HUDEP-2 (cell line): ENCODE results near the gene SUPT20H.
A peak's percentile ranks its signal among the peaks of the same experiment; 100 is the strongest.
"Not testable (repeated sequence)": the region's sequence is repeated elsewhere in the genome, so short reads cannot be mapped to it uniquely, and the experiment has no call there.

Source experiments
- DNase-seq, 76 experiments: peaks; one replicate each; lab custom pipeline; 2025; ENCODE audit not compliant: unreplicated experiment in 76 of 76; lab: John Stamatoyannopoulos, UW

The SUPT20H gene

DNA sequence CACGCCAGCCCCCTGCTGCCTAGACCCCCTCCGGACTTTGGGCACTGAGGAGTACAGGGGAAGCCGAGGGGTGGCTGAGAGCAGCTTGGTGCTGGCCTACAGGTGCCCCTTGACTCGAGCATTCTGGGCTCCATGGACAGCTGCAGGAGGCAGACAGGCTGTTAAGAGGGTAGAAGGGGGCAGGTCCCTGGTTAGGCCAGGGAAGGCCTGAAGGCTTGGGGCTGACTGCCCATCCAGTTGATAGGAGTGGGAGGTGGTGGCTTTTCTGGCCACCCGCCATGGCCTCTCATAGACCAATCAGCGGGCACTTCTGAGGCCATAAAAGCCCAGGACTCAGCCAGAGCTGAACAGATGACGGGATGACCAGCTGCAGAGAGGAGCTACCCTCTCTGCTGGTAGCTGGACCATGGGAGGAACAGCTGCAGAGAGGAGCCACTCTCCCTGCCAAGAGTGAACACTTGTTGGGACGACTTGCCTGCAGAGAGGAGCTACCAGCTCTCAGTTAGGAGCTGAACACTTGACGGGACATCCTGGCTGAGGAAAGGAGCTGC lies 10.7 kb upstream of the SUPT20H start:
- no peak for DNase-seq

GRCh38 chr13:37069597-37070103 lies 10.2 kb upstream of the SUPT20H start:
- DNase-seq: no peak

- DNase-seq: peak in 1 of 76 experiments; percentile 12
Measured at GRCh38 chr13:37068962-37069361, 9.5 kb upstream of the SUPT20H start.

- no peak for DNase-seq
Measured at GRCh38 chr13:37067874-37068273, 8.4 kb upstream of the SUPT20H start.

DNA sequence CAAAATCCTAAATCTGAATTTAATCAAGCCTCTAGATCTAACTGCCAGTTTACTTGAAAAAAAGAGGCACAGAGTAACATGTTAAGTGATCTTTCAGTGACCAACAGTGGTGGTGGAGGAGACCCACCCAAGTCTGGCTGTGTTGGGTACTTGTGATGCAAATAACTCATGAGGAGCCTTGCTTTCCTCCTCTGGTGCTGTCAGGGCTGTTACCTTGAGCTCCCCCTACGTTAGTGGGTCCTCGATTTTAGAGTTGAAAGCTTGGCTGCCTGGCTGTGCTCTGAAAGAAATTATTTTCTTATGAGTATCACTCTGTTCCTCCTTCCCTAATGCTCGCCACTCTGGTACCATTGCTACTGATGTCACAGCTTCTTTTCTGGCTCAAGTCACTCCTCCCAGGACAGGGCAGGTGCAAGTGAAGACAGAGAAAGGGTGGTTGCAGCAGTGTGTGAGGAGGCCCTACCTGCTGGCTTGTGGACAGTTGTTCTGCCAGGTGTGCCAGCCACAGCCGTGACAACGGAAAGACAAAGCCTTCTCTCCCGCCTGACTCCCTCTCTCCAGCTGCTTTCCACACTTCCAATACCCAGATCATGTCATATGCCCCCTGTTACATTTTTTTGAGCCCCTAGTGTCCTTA lies 6.5 kb upstream of the SUPT20H start:
- no peak for DNase-seq

- no peak for DNase-seq
Measured at GRCh38 chr13:37059848-37060192, 332 bp upstream of the SUPT20H start.

DNA sequence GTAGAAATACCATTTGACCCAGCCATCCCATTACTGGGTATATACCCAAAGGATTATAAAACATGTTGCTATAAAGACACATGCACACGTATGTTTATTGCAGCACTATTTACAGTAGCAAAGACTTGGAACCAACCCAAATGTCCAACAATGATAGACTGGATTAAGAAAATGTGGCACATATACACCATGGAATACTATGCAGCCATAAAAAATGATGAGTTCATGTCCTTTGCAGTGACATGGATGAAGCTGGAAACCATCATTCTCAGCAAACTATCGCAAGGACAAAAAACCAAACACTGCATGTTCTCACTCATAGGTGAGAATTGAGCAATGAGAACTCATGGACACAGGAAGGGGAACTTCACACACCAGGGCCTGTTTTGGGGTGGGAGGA lies 3.3 kb downstream of the SUPT20H start:
- not testable (repeated sequence) for DNase-seq

DNA sequence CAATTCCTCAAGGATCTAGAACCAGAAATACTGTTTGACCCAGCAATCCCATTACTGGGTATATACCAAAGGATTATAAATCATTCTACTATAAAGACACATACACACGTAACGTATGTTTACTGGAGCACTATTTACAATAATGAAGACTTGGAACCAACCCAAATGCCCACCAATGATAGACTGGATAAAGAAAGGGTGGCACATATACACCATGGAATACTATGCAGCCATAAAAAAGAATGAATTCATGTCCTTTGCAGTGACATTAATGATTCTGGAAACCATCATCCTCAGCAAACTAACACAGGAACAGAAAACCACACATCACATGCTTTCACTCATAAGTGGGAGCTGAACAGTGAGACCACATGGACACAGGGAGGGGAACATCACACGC lies 6.4 kb downstream of the SUPT20H start:
- not testable (repeated sequence) for DNase-seq

DNA sequence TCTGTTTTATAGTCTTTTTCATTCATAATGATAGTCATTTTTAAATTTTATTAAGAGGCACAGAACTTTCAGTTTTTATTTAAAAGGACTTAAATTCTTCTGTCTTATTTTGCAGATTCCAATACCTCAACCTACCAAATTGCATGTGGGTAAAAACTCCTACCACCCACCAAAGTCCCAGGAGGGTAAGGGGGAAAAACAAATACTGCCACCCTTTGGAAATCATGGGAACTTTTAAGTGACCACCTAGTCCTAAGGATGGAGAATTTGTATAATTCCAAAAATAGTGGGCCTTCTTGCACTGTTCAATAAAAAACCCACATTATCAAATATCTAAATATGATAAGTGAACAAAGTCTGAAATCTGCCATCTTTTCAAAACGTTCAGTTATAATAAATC lies 9.7 kb downstream of the SUPT20H start:
- DNase-seq: no peak

DNA sequence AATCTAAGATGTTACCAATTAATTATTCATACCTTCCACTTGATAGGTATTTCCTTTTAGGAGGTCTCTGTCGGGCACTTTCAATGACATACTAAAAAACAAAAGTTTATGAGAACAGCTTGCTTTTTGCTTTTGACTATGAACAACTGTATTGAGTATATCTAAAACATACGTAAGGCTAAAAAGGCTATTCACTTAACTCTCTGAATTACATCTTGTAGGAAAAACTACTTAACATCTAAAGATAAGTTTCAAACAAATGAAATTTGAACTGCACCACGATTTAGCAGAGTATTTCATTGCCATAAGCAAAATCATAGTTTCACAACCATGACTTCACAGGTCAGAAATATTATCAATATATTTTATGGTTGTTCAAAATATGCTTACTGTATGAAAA lies 11.6 kb downstream of the SUPT20H start:
- no peak for DNase-seq

DNA sequence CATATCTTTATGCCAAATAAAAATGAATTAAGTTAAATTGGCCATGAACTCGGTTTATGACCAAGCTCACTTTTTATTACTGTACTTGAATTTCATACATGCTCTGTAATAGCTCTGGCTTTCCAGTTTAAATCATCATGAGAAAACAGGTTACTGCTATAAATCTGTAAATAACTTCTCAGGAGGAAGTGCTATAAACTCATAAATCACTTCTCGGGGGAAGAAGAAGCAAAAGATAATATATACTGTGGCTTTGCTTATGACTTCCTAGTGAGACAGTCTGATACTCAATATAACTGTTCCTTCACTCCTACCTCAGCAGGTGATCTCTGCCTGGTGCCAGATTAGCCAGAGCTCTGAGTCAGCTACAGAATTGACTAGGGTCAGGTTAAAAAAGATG lies 12.5 kb downstream of the SUPT20H start:
- no peak for DNase-seq

GRCh38 chr13:37046062-37046461 lies 13.4 kb downstream of the SUPT20H start:
- DNase-seq: no peak

GRCh38 chr13:37040789-37041188 lies 18.7 kb downstream of the SUPT20H start:
- DNase-seq: no peak

DNA sequence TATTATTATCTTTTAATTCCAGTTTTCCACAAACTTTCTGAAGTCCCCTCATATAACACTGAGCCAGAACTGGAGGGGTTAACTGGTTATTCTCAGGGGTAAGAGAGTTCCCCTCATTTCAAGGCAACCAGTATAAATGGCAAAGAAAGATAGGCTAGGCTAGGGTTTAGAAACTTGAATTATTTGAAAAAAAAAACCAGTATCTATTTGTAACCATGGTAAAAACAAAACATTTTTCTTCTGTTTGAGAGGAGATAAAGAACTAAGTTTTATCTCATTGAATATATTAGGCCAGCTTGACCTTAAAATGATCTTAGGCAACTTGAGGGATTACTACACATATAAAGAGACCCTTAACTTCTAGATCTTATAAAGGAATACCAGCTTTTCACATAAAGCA lies 19.6 kb downstream of the SUPT20H start:
- peak in 12 of 76 experiments; percentile 3 to 48 (median 10) for DNase-seq

DNA sequence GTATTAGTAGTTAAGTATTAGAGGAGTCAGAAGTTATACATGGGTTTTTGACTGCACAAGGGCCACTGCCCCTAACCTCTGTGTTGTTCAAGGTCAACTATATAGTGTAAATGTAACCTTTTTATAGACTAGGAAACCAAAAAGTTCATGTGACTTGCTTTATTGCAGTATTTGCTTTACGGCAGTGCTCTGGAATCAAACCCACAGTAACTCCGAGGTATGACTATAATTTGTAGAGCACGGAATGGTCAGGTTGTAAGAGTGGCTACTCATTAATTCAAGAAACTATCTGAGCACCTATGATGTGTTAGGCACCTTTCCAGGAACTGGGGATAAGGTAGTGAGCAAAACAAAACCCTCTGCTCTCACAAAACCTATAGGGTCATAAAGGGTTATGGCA lies 22.2 kb downstream of the SUPT20H start:
- no peak for DNase-seq

GRCh38 chr13:37029617-37030016 lies 29.9 kb downstream of the SUPT20H start:
- DNase-seq: no peak

- DNase-seq: no peak
Measured at GRCh38 chr13:37027639-37028038, 31.8 kb downstream of the SUPT20H start.

GRCh38 chr13:37026771-37027170 lies 32.7 kb downstream of the SUPT20H start:
- no peak for DNase-seq

DNA sequence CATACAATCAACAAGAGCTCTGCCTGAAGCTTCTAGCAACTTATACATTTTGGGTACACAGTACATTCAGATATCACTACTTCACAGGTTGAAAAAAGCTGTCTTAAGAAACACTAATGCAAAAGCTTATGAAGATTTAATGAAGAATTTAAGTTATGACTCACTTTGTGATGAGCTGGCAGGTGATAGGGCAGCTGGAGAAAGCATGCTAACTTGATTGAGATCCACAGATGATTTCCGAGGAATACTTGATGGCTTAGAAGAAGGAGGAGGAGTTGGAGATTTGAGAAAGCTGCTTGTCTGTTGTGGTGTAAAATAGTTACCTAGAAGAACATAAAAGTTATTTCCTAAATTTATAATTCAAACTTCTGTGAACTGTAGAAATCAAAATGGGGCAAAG lies 35.6 kb downstream of the SUPT20H start:
- DNase-seq: no peak

GRCh38 chr13:37014609-37015008 lies 44.9 kb downstream of the SUPT20H start:
- DNase-seq: no peak

GRCh38 chr13:37011788-37012187 lies 47.7 kb downstream of the SUPT20H start:
- DNase-seq: no peak

- no peak for DNase-seq
Measured at GRCh38 chr13:37011002-37011401, 48.5 kb downstream of the SUPT20H start.

DNA sequence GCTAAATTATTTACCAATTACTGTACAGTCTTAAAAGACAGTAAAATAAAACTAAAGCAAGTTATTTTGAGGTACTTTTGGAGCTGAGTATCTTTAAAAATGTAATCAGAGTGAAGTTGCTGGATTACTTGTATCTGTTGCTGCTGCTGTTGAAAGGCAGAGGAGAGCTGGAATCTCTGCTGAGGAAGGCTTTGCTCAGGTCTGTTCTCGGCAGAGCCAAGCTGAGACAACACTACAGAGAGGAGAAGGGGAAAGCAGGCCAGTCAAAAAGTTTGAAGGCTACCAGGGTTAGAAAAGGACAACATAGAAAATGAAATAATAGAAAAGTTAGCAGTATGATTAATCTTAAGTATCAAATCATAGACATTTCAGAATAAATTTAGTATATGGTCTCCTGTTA lies 49.1 kb downstream of the SUPT20H start:
- no peak for DNase-seq
